Urothelium cell line (cell line): ENCODE results near the gene HSFX4.
"Not testable (repeated sequence)": the region's sequence is repeated elsewhere in the genome, so short reads cannot be mapped to it uniquely, and the experiment has no call there.

Experiments used
- DNase-seq: peaks from one replicate; pipeline ENCODE4 v3.0.0; 2011; ENCODE audit warnings: low spot score, mixed read lengths
- FAIRE-seq: peaks from 2 replicates; lab custom pipeline; 2011; peaks lifted over from hg19 to GRCh38; lab: Jason Lieb, UNC

HSFX4 gene

DNA sequence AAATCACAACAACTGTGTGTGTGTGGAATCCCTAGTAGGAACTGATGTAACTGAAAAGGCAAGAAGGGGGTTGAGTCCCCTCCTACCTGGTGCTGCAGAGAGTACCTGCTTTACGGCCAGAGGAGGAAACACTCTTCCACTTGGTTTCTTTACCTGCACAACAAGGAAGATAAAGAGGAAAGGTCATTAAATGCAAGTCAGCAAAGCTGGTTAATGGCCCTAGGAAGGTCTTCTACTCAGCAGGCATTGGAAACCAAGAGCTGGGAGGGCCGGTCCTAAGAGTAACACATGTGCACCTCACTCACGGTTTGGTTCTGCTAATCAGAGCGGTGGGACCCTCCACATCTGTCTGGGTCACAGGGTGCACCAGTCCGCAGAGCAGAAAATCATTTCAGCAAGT, 8.0 kb downstream of the HSFX4 start:
- DNase-seq, FAIRE-seq: not testable (repeated sequence)

DNA sequence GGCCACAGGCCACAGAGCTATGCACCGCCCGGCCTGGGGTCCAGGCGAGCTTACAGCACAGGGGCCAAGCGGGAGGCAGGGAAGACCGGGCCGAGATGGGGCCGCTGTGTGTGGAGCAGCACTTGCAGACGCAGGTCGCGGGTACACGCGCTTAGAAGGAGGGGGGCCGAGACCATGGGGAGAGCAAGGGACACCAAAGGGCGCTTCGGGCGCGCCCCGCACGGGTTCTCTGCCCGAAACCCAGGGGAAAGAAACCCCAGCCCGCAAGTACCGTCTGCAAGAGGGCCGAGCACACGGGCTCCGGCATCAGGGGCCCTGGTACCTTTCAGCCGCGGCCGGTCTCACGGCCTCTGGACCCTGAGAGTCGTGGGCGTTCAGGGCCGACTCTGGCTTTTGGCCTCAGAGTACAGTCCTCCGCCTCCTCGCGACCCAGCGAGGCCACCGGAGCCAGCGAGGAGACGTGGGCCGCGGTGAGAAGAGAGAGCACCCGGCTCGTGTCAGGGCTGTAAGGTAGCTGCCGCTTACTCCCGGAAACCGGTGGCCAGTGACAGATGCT, 8.6 kb downstream of the HSFX4 start:
- FAIRE-seq (no peak), DNase-seq (no peak)

DNA sequence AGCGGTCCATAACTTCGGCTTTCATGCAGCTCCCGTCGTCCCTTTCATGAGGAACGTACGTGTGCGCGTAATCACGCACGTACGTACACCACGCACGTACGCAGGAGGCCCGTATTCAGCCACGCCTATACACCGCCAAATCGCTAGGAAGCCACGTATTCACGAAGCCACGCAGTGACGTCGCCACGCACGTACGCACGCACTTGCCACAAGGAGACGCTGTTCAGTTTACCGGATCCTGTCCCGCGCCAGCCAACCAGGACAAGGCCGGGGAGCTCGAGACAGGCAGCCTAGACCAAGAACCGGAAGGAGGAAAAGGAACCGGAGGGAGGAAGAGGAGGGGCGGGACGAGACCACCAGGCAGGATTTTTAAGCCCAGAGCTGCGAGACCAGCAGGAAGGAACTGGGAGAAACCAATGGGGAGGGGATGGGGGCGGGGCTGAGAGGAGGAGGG, 9.1 kb downstream of the HSFX4 start, which contains the start of gene EOLA2:
TSS of gene EOLA2 (minus strand) at position 65 of the 454 bp plus-strand sequence. CDS start 4,617 bp downstream, outside the sequence.
- peak; percentile 52 for DNase-seq
- no peak for FAIRE-seq

DNA sequence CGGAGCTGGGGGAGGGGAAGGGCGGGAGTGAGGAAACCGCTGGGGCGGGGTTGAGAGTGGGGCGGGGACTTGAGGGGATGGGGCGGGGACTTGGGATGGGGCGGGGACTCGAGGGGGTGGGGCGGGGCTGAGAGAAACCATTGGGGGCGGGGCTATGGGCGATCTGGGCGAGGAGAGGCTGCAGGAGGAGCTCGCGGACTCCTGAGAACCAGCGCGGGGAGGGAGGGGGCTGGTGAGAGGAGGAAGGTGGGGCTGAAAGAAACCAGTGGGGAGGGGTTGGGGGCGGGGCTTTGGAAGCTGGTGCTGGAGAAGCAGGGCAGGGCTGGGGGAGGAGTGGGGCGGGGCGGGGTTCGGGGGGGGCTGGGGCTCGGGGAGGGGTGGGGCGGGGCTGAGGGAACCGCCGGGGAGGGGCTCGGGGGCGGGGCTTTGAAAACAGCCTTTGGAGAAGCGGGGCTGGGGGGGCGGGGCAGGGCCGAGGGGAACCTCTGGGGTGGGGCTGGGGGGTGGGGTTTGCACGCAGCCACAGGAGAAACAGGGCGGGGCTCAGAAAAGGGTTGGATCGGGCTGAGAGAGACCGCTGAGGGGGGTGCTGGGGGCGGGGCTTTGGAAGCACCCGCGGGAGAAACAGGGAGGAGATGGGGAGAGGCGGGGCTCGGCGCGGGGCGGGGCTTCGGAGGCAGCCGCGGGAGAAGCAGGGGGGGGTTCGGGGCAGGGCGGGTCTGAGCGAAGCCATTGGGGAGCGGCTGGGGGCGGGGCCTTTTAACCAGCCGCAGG, 9.7 kb downstream of the HSFX4 start:
- DNase-seq: peak; percentile 66
- no peak for FAIRE-seq

DNA sequence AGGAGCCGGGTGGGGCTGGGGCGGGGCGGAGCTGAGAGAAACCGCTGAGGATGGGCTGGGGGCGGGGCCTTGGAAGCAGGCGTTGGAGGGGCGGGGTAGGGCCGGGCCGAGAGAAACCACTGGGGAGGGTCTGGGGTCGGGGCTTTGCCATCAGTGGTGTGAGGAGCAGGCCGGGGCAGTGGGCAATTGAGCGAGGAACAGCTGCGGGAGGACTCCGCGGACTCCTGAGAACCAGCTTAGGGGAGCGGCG, 10.2 kb downstream of the HSFX4 start:
- DNase-seq: no peak
- FAIRE-seq: no peak

DNA sequence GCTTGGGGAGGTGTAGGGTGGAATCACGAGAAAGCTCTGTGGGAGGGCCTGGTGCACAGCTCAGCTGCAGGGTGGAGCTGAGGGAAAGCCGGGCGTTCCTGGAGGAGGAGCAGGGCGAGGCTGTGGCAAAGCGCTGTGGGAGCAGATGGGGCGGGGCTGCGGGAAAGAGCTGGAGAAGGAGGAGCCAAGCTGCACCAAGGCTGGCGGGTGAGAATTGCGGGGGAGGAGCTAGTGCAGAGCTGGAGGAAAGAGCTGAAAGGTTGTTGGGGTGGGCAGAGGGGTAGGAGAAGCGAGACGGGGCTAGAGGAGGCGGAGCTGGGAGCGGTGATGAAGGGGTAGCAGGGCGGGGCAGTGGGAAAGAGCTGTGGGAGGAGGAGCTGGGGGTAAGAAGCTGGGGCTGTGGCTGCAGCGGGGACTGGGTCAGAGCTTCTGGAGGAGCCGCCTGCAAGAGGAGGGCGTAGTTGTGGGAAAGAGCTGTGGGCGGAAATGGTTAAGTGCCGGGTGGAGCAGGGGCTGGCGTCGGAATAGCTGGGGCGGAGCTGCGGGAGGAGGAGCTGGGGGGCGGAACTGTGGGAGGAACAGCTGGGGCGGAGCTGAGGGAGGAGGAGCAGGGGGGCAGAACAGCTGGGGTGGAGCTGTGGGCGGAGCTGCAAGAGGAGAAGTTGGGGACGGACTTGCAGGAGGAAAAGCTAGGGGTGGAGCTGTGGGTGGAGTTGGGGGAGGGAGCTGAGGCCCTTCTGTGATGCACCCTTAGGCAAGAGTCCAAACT, 10.7 kb downstream of the HSFX4 start:
- DNase-seq: peak; percentile 68
- FAIRE-seq: no peak

DNA sequence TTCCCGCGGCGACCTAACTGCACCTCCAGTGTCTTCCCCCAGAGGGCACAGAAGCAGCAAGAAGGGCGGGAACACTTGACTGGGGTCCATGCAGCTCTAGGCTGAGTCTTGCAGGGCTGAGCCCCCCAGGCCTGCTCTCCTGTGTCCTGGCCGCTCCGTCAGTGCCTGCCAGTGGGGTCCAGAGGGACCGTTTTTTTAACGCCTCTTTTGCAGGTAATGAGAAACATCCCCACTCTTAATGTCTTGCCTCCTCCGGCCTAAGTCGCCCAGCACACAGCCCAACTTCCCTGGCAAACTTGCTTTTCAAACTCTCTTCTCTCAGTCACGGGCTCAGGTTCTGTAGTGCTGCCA, 11.3 kb downstream of the HSFX4 start:
- FAIRE-seq, DNase-seq: not testable (repeated sequence)

DNA sequence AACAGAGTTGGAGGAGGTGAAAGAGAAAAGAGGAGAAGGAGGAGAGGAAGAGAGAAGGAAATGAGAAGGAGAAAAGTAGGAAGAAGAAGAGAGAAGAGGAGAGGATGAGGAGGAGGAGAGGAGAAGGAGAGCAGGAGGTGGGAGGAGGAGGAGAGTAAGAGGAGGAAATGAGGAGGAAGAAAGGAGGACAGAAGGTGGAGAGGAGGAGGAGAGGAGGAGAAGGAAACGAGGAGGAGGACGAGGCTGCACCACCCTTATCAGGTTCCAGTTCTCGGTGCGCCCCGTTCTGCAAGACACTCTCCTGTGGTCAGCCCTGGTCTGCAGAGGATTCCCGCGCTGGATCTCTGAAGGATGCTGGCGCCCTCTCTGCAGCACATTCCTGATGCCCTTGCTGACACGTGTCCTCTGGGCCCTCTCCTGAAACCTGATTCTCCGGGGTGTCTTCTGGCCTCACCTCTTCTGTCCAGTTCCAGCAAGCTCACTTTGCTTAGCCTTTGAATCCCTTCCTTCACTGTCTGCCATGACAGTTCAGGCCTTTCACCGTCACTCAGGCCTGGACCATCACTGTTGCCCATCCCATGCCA, 15.8 kb downstream of the HSFX4 start:
- DNase-seq, FAIRE-seq: not testable (repeated sequence)

DNA sequence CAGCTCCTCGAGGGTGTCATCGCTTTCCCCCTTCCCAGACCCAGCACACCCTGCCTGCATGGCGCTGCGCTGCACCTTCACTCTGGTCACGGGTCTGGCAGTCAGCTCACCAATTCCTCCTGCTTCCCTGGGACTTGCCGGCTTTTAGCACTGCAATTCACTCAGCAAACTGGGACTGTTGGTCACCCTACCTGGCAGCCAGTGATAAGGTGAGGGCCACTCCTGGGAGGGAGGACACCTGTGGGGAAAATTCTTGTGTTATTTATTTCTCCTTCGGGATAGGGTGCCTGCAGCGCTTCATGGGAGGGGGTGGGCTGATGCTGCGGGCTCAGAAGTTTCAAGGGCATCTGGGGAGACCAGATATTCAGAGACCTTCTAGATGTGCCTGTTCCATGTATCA, 16.4 kb downstream of the HSFX4 start:
- not testable (repeated sequence) for DNase-seq, FAIRE-seq

DNA sequence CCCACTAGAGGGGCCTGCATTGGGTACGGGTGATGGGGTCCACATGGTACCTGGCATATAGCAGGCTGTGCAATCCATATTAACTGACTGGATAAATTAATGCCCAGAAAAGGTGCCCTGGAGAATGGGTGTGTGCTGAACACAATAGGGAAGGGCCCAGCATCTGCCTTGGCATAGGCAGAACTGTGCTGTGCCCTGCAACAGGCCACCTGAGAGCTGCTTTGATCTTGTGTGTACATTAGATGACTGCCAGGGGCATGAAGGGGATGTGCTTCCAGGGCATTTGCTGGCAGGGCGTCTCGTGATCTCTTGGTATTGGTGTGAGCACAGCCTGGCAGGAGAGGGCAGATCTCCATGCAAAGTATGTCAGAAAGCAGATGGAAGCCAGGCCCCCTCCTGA, 17.6 kb downstream of the HSFX4 start:
- not testable (repeated sequence) for FAIRE-seq, DNase-seq

DNA sequence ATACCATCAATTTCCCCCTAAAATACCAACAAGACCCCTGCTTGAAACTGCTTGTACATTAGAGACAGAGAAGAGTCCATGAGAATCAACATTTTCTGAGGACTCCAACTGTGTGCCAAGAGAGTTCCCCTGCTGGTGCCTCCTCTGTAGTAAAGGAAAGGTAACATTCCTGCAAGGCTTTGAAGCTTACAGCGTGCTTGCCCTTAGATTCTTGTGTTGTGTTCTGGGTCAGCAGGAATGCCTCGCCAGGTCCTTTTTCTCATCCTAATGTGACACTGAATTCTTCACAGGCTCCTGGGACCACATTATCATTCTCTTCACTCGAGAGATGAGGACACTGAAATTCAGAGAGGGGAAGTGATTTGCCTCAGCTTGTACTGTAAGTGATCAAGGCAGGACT, 18.6 kb downstream of the HSFX4 start:
- DNase-seq: no peak
- no peak for FAIRE-seq

DNA sequence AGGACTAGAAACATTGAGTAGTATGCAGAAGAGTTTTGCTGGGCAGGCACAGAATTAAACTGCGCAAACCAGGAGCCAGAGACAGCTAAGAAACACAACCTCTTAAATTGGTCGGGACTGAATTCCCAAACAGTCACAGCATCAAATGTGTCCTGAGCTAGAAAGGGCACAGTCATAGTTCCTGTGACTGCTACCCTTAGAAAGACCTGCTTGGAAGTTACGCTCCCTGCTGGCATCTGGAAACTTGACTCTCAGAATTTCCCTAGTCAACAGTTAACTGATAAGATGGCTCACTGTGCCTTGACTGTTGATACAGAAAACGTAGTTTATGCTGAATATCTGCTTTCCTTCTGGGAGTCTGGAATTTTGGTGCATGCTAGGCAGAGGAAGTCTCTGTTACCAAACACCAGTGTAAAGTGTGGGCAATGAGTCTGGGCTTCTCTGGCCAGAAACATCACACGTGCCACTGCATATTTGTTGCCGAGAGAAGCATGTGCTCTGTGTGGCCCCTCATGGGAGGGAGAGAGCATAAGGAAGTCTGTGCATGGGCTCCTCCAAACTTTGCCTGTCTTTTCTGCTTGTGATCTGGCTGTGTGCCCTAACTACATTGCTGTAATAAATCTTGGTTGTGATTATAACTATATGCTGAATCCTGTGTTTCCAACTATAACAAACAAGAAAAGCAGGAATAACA, 20.5 kb downstream of the HSFX4 start:
- DNase-seq (no peak), FAIRE-seq (no peak)

DNA sequence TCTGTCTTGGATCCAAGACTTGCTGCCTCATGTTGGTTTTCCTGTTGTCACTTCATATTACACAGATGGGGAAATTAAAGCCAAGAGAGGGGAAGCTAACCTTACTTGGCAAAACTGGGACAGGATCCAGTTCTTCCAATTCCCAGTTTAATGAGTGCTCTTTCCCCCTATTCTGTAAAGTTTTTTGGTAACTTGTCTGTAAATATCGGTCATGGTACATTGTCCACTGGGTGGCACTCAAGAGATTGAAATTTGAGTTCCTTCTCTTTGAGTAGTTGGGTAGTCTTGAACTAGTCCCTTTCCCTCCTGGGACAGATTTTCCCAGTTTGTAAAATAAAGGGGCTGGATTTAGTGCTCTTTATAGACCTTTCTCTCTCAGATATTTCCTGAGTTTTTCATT, 21.3 kb downstream of the HSFX4 start:
- FAIRE-seq (no peak), DNase-seq (peak; percentile 6)

DNA sequence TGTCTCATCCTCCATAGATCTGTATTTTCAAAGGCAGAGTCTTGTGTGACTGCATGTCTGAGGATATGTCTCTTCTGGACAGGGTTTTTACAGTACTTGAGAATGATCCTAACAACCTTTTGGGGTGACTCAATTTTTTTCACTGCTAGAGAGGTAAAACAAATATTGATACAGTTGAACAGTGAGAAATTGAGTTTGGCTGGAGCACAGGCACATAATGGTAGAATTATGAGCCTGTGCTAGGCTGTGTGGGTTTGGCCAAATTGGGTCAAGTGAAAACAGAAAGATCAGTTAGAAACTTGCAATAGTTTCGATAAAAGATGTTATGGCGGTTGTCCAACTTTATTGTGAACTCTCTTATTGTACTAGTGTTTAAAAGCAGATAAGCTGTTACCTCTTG, 32.2 kb downstream of the HSFX4 start:
- no peak for FAIRE-seq
- DNase-seq: no peak

DNA sequence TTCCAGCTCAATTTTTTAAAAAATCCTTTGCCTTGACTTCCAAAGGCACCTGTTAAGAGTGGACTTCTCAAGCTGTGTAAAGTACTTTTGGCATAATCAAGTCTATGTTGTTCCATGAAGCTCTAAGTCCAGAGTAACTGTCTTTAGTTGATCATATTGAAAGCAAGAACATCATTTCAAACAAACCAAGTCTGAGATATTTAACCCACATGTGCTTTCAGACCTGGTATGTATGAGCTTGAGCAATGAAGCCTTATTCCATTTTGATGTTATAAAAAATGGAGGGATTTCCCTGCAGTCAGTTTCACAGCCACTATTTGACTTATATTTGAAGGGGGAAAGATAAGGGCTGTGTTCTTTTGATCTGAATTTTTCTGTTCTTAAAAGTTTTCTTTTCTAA, 32.6 kb downstream of the HSFX4 start:
- DNase-seq (no peak), FAIRE-seq (no peak)

DNA sequence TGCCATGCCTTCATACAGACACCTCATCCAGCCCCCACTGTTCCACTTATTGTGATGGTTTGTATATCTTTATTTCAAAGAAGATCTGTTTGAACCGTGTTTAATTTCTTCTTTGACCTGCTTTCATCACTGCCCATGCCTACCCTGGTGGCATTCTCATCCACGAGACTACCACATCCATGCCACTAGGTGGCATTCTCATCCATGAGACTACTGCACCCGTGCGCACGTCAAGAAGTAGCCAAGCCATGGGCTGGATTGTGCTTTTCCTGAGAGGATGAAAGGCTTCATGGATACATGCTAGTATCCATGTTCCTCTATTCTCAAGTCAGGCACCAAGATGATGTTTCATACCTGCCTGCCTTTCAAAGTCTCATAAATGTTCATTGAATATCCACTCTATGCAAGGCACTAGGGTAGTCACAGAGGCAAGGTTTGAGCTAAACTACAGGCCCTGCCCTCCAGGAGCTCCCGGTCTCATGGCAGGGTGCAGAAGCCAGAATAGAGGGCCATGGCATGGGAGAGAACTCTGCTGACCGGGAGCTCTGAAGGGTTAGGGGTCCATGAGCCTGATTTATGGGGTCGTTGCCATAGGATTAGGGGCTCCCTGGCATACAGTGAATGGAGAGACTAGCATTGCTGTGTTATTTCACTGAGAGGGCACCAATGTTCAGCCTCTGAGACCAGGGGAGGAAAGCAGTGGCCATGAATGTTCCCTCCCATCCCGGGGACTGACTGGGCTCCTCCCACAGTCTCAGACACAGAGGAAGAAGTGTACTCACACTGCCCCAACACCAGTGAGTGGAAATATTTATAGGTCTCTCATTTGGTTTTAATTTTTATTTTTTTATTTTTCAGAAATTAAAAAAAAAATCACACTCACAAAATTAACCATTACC, 33.7 kb downstream of the HSFX4 start:
- DNase-seq: peak; percentile 27
- FAIRE-seq: no peak

DNA sequence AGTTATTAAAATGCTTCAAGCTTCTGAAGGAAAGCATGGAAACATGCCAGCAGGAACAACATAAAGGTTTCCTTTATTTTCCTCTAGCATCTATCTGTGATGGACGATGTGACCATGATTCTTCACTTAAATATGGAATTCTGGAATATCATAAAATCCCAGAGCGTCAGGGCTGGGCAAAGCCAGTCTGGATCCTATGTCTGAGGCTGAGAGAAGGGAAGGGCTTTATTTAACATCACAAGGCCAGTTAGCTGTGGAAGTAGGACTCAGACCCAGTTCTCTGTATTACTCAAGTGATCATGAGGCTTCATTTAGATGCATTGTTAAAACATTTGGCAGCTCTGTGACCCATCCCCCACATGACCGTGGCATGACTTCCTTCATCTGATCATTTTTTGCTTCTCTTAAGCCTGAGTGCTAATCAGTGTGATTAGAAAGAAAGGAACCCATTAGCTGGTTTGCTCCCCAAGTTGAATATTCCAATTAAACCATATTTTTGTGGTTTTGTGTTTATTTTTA, 49.8 kb downstream of the HSFX4 start:
- no peak for FAIRE-seq
- DNase-seq: no peak
